ENCODE data around the gene DCAKD.

GRCh38 chr17:44990994-44991393 is 60.4 kb downstream of the DCAKD start:
- TF ChIP-seq POLR2A (IDR thresholded peaks at IDR 0.05; ENCODE audit: low read depth, low read length) (no peak), PAX5 (IDR thresholded peaks at IDR 0.05; ENCODE audit: insufficient read depth, low read length, severe bottlenecking) (no peak), POLR2AphosphoS5 (IDR thresholded peaks at IDR 0.05; ENCODE audit: low read depth, low read length) (no peak), TAF1 (IDR thresholded peaks at IDR 0.05; ENCODE audit: low read depth, low read length) (no peak), SPI1 (IDR thresholded peaks at IDR 0.05; ENCODE audit: low read depth, low read length) (no peak), POU2F2 (IDR thresholded peaks at IDR 0.05; ENCODE audit: low read depth, low read length) (no peak)

Measured in GM12891 (cell line).